Measurements from ENCODE around the gene OSBPL10. TPM values are rescaled to one million over a fixed set of nuclear protein-coding genes. Genes with fewer than 3 reads are reported as not detected.

OSBPL10 gene
- polyA plus RNA-seq, 3 donors from 2014 or later: 0.19 to 0.50 TPM; not detected in 1

DNA sequence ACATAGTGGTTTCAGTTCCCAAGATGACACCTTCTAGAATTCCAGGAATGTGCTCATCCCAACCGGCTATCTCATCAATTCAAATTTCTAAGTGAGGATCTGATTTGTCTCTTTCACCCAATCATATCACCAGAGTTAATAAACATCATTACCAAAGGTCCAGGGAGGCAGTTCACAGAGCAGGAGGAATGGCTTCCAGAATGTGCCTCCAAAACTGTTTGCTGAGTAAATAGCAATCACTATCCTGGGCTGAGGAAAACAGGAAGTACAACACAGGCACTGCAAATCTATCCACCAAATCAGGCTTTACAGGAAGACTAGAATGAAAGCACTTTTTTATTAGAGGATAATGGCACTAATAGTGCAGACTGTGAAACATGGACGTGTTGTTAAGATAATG is 61.5 kb downstream of the OSBPL10 start:
- no peak for DNase-seq
- Mint-ChIP-seq H3K9me3 (peaks cover 8 to 18% (median 11%) of the 10 kb centered on the region in 6 donors), H3K4me1 (peaks cover 17 to 30% of the 10 kb centered on the region in 2 donors), H3K27ac (no peak overlapping the region), H3K4me3 (no peak overlapping the region), H3K36me3 (peaks cover 0 to 11% (median 0%) of the 10 kb centered on the region in 3 donors), H3K27me3 (ENCODE audit: low read depth in 3 of 3) (peaks cover 0 to 2% (median 0%) of the 10 kb centered on the region in 3 donors)

DNA sequence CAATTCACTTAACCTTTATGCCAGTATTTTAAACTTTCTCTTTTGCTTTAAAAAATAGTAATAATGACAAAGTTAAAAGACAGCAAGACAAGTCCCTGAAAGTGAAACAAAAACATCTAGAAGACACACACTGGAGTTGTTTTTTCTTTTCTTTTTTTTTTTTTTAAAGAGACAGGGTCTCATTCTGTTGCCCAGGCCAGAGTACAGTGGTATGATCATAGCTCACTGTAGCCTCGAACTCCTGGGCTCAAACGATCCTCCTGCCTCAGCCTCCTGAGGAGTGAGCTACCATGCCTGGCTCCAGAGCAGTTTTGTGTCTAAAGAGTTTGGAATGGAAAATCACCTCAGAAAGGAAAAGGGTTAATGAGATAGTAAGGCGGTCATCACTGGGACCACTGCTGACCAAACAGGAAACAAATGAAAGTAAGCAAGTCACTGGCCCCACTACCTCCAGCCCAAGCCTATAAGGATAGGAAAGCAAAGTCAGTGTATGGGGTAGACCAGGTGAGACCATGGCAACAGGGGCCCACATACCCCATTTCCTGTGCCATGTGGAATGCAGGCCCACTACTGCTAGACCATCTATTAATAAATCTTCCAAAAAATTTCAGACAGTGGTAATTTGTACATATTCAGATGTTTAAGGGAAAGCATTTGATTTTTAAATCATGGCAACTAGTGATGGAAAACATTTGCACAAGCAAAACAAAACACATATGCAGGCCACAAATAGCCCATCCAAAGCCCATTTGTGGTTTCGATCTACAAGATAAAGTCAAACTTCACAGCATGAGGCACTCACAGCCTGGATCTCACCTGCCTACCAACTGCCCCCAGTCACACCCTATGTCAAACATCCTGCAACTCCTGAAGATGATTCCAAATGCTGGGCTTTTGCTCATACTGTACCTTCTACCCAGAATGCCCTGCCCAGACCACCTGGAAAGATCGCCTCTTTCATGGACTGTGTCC is 62.6 kb downstream of the OSBPL10 start:
- Mint-ChIP-seq H3K27me3 (ENCODE audit: low read depth in 3 of 3) (peaks cover 0 to 2% (median 0%) of the 10 kb centered on the region in 3 donors), H3K27ac (peak overlapping the region; percentile 65 to 94 (median 90)), H3K4me3 (peak overlapping the region; percentile 77 to 88 (median 84)), H3K4me1 (peaks cover 17 to 30% of the 10 kb centered on the region in 2 donors), H3K9me3 (peaks cover 8 to 18% (median 11%) of the 10 kb centered on the region in 6 donors), H3K36me3 (peaks cover 0 to 11% (median 0%) of the 10 kb centered on the region in 3 donors)
- peak; percentile 25 to 40 (median 26) for DNase-seq

DNA sequence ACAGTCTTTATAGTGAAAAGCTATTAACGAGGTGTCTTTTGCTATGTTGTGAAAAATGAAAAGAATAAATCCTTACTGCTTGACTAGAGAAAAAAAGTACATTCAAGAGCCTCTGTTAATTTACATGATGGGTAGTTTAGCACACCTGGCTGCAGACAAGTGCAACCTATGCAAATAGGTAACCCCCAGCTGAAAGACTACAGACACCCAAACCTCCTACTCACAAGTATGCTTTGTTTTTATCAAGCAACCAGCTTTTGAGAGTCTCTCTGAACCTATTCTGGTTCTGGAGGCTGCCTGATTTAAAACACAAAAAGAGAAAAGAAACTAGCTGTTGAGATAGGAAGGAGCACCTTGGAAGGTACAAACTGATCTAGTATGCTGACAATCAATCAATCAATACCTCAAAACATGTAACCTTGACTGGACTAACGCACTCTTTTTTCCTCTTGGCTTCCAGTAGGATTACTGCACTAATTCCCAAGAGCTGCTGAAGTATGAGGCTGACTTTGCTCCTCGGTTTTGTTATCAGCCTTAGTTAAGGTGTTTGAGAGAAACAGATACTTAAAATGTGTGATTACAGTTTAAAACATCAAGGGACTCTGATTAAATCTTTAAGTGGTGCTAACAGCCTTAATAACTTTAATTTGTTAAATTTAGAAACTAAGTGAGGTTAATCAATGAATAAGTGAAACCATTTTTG is 63.6 kb downstream of the OSBPL10 start:
- peaks cover 8 to 18% (median 11%) of the 10 kb centered on the region in 6 donors for H3K9me3 Mint-ChIP-seq
- peak overlapping the region; percentile 51 to 81 (median 68) for H3K27ac Mint-ChIP-seq
- peaks cover 17 to 30% of the 10 kb centered on the region in 2 donors for H3K4me1 Mint-ChIP-seq
- H3K36me3 Mint-ChIP-seq: peaks cover 0 to 11% (median 0%) of the 10 kb centered on the region in 3 donors
- peaks cover 0 to 2% (median 0%) of the 10 kb centered on the region in 3 donors for H3K27me3 Mint-ChIP-seq (ENCODE audit: low read depth in 3 of 3)
- no peak for DNase-seq
- H3K4me3 Mint-ChIP-seq: peak overlapping the region in 4 of 5 donors; percentile 18 to 46 (median 32)

DNA sequence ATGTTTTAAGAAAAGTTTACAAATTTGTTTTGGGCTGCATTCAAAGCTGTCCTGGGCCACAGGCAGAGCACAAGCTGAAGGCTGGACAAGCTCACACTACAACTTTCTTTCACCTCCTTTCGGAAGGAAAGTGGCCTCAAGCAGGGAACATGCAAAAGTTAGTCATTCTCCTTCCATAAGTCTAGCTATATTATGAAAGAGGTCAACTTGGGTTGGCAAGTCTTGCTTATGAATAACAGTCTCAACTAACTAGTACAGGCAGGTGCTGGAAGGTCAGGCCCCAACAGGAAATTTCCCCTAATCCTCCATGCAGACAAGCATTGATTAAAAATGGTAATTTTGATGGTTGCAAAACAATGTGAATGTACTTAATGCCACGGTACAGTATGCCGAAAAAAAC is 69.4 kb downstream of the OSBPL10 start:
- no peak for DNase-seq
- no peak overlapping the region for H3K4me3 Mint-ChIP-seq
- no peaks in the 10 kb centered on the region for H3K9me3 Mint-ChIP-seq

DNA sequence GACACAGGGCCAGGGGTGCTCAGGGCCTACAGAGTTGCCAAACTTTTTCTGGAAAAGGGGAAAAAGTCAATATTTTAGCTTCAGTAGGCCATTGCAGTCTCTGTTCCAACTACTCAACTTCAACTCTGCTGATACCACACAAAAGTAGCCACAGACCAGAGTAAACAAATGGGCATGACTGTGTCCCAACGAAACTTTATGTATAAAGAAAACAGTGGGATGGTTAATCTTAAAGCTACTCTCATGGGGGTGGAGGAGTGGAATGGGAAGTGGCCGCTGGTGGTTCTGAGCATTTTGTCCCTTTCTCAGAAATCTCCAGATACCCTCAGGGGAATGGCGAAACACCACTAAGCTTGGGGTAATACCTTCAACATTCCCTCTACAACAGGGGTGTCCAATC is 69.9 kb downstream of the OSBPL10 start:
- no peak overlapping the region for H3K27ac Mint-ChIP-seq
- peaks cover 0 to 4% (median 0%) of the 10 kb centered on the region in 3 donors for H3K36me3 Mint-ChIP-seq
- no peak overlapping the region for H3K4me3 Mint-ChIP-seq
- H3K27me3 Mint-ChIP-seq (ENCODE audit: low read depth in 3 of 3): peaks cover 0 to 3% (median 2%) of the 10 kb centered on the region in 3 donors
- no peaks in the 10 kb centered on the region for H3K4me1 Mint-ChIP-seq
- H3K9me3 Mint-ChIP-seq: no peaks in the 10 kb centered on the region
- no peak for DNase-seq

More for the DNA sequence above, 69.4 kb downstream of the OSBPL10 start:
- peaks cover 0 to 3% (median 2%) of the 10 kb centered on the region in 3 donors for H3K27me3 Mint-ChIP-seq (ENCODE audit: low read depth in 3 of 3)
- H3K27ac Mint-ChIP-seq: no peak overlapping the region
- peaks cover 0 to 5% of the 10 kb centered on the region in 2 donors for H3K4me1 Mint-ChIP-seq
- H3K36me3 Mint-ChIP-seq: peaks cover 0 to 4% (median 0%) of the 10 kb centered on the region in 3 donors

DNA sequence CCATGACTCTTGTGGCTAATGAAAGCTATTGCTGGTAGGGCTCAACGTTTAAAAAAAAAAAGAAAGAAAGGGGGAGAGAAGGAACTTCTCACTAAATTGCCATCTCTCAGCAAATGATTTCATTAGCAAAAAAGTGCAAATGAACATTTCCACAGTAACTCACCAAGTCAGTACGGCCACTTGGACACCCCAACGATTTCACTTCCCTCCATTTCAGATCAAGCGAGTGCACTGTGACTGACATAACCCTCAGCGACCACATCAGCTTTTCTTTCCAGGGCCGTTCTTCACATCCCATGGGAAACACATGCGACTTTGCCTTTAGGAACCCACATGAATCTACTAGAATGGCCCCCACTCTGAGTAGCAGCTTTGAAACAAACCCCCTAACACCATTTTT is 71.6 kb downstream of the OSBPL10 start:
- no peak for DNase-seq
- no peaks in the 10 kb centered on the region for H3K9me3 Mint-ChIP-seq
- no peak overlapping the region for H3K4me3 Mint-ChIP-seq
- no peak overlapping the region for H3K27ac Mint-ChIP-seq
- peaks cover under 1 to 3% (median 2%) of the 10 kb centered on the region in 3 donors for H3K27me3 Mint-ChIP-seq (ENCODE audit: low read depth in 3 of 3)
- H3K36me3 Mint-ChIP-seq: no peaks in the 10 kb centered on the region
- no peaks in the 10 kb centered on the region for H3K4me1 Mint-ChIP-seq

DNA sequence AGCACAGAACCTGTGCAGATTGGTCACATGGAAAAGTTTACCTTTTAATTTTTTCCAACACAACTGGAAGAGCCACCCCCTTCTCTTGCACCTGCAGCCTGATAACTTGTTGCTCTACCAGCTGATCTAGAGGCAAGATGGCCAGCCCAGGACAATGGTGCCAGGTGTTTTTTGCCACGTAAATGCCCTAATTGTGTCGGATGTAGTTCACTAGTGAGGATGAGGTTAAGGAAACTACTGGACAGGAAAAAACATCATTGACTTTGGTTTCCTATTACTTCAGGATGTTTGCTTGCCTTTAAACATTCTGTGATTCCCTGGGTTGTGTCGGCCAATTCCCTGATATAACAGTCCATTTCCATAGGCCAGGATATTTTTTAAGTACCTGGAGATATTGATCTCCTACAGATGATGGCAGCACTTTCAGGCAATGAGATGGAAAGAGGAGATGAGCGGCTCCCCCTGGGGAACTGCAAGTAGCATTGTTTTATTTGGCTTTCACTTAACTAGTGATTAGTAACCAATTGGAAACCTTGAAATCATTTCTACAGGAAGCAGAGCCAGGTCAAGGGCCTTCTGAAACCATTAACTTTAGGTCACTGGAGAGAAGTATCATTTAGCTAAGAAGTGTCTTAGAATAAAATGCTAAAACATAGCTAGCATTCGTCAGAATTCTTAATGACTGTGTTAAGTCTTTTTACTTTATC is 72.5 kb downstream of the OSBPL10 start:
- no peak for DNase-seq
- Mint-ChIP-seq H3K27me3 (ENCODE audit: low read depth in 3 of 3) (peaks cover 2 to 3% (median 2%) of the 10 kb centered on the region in 3 donors), H3K4me1 (no peaks in the 10 kb centered on the region), H3K36me3 (no peaks in the 10 kb centered on the region), H3K9me3 (no peaks in the 10 kb centered on the region), H3K27ac (no peak overlapping the region), H3K4me3 (no peak overlapping the region)

DNA sequence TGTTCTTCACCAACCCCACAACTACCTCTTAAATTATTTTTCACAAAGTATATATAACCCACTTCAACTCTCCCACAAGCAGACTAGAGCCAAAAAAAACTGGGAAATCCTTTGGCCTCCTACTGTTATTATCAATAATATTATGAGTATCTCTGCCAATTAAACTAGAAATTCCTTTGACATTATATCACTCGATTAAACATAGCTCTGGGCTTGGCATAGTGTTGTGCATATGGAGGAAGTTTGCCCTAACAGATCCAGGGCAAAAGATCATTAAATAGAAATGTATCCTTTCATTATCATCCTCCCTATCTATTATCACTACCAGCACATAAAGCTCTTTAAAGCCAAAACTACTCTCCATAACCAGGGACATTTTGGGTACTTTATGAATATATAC is 74.9 kb downstream of the OSBPL10 start:
- no peak overlapping the region for H3K27ac Mint-ChIP-seq
- H3K9me3 Mint-ChIP-seq: no peaks in the 10 kb centered on the region
- no peak for DNase-seq
- no peaks in the 10 kb centered on the region for H3K4me1 Mint-ChIP-seq
- H3K36me3 Mint-ChIP-seq: no peaks in the 10 kb centered on the region
- no peak overlapping the region for H3K4me3 Mint-ChIP-seq
- H3K27me3 Mint-ChIP-seq (ENCODE audit: low read depth in 3 of 3): peaks cover 2 to 5% (median 2%) of the 10 kb centered on the region in 3 donors

DNA sequence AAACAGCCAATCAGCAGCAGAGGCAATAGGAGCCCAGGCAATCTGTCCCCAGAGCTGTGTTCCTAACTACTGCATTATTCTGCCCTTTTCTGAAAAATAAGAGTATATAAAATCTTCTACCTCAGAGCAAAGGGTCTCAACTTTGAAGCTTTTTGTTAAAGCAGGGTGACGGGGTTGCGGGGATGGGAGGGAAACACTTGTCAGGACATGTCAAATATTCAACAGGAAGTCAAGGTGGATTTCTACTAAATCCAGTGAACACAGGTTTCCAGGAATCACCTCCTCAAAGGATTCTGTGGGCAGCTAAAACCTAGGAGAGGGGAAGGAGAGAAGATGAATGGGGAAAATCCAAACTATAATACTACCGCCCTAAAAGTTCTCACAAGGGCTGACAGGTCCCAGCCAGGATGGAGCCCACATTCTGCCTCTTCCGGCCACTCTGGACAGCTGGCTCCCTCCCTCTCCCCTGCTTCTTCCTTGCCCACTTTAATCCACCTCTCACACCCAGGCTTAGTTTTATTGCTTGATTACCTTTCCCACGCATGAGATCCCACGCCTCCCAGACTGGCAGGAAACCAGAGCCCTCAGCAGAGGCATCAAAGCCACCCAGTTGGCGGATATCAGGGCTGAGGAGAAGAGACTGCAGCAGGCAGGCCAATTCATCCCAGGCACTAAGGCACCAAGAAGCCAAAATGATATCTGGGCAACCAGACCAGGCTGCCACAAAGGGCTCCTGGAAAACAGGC is 77.2 kb downstream of the OSBPL10 start:
- DNase-seq: no peak
- peaks cover 2 to 9% (median 2%) of the 10 kb centered on the region in 3 donors for H3K27me3 Mint-ChIP-seq (ENCODE audit: low read depth in 3 of 3)
- H3K9me3 Mint-ChIP-seq: no peaks in the 10 kb centered on the region
- H3K4me3 Mint-ChIP-seq: no peak overlapping the region
- no peaks in the 10 kb centered on the region for H3K36me3 Mint-ChIP-seq
- no peaks in the 10 kb centered on the region for H3K4me1 Mint-ChIP-seq
- no peak overlapping the region for H3K27ac Mint-ChIP-seq

DNA sequence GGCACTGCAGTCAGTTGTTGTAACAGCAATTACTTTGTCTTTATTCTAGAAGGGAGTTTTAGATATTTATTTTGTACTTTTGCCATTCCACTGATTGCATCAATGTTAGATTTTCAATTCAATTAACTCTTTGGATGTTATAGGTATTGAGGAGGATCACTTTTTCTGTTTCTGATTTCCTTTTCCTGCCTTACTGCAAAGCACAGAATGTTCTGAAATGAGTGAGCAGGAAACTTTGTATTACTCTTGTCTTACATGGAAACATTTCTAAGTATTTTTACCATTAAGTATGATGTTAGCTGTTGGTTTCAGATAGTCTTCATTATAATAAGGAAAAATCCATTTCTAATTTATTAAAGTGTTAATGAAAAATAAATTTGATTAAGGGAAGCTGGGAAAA is 80.5 kb downstream of the OSBPL10 start:
- no peaks in the 10 kb centered on the region for H3K9me3 Mint-ChIP-seq
- no peaks in the 10 kb centered on the region for H3K4me1 Mint-ChIP-seq
- no peak overlapping the region for H3K4me3 Mint-ChIP-seq
- no peak overlapping the region for H3K27ac Mint-ChIP-seq
- H3K36me3 Mint-ChIP-seq: no peaks in the 10 kb centered on the region
- DNase-seq: no peak
- peaks cover 0 to 9% (median 2%) of the 10 kb centered on the region in 3 donors for H3K27me3 Mint-ChIP-seq (ENCODE audit: low read depth in 3 of 3)

DNA sequence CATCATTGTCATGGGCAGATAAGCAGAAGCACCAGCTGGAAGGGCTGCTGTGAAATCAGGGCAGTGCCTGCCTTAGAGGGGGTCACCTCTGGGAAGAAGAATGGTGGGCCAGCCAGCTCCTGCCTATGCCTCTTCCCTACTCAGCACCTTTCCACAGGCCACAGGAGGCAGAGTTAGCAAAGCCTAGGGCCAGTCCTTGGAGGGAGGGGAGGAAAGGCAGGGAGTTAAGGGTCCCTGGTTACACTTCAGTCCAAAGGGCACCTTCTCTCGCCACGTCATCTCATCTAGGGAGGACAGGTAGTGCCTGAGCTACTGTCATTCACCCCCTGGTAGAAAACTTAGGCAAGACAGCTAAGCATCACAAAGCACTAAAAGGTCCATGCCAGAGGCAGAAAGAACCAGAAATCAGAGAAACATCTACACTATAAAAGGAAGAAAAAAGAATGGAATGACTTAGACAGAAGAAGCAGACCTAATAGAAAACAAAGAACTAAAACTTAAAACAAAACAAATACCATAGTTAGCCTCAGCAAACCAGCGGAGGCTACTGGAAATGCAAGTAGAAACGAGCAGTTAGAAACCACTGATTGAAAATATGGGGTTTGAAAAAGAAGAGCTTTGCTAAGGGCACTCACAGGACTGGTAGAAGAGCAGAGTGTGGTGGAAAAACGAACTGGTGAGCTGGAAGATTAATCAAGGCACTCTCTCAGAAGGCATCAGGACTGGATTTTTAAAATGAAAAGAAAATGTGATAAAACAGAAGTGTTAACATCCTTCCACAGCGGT is 84.2 kb downstream of the OSBPL10 start:
- no peak overlapping the region for H3K4me3 Mint-ChIP-seq
- H3K27ac Mint-ChIP-seq: no peak overlapping the region
- H3K36me3 Mint-ChIP-seq: no peaks in the 10 kb centered on the region
- DNase-seq: no peak
- no peaks in the 10 kb centered on the region for H3K9me3 Mint-ChIP-seq
- peaks cover 0 to 11% (median 2%) of the 10 kb centered on the region in 3 donors for H3K27me3 Mint-ChIP-seq (ENCODE audit: low read depth in 3 of 3)
- H3K4me1 Mint-ChIP-seq: no peaks in the 10 kb centered on the region

DNA sequence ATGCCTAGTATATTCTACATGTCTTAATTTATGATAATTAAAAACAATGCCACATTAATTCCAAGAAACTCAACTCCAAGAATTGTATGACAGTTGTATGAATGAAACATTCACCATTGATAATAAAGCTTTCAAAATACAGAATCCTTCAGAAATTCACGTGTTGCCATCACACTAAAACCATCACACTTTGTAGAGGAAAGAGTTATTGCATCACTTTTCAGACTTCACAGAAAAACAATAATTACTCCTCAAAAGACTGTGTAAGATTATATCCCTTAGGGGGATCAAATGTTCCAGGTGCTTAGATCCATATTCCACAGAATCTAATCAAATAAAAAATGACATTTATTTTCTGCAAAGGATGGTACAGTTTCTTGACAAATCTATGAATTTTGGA is 85.0 kb downstream of the OSBPL10 start:
- Mint-ChIP-seq H3K9me3 (no peaks in the 10 kb centered on the region), H3K4me1 (no peaks in the 10 kb centered on the region), H3K27me3 (ENCODE audit: low read depth in 3 of 3) (peaks cover 0 to 10% (median 2%) of the 10 kb centered on the region in 3 donors), H3K27ac (no peak overlapping the region), H3K36me3 (no peaks in the 10 kb centered on the region), H3K4me3 (no peak overlapping the region)
- DNase-seq: no peak

Data from immature natural killer cell (primary cell).